HEK293T (cell line): ENCODE results near the gene ATP6V1G1.

Source experiments
- CTBP1 ChIP-seq: fragments of 450-650 bp; IDR thresholded peaks from 2 replicates; pipeline ENCODE4 v1.6.1; 2016; ENCODE audit warnings: borderline replicate concordance
- FOXA1 ChIP-seq: fragments of 450-650 bp; IDR thresholded peaks from 2 replicates; pipeline ENCODE4 v1.6.1; 2016; ENCODE audit warnings: mild to moderate bottlenecking
- FOXK2 ChIP-seq: fragments of 450-650 bp; IDR thresholded peaks from 2 replicates; pipeline ENCODE4 v1.6.1; 2016; ENCODE audit warnings: mild to moderate bottlenecking
- FOXM1 ChIP-seq: fragments of 450-650 bp; IDR thresholded peaks from 2 replicates; pipeline ENCODE4 v1.6.1; 2017; ENCODE audit warnings: mild to moderate bottlenecking, borderline replicate concordance
- ZNF384 ChIP-seq: fragments of 450-650 bp; IDR thresholded peaks from 2 replicates; pipeline ENCODE4 v1.6.1; 2016

GRCh38 chr9:114611516-114612271 lies 24.1 kb downstream of the ATP6V1G1 start:
- TF ChIP-seq CTBP1 (no peak), FOXM1 (no peak), FOXA1 (no peak), ZNF384 (no peak), FOXK2 (no peak)
